Mesodermal cell (in vitro differentiated cells): Measurements from ENCODE around the gene FGD4.

Source experiments
- H3K27ac ChIP-seq: 2 replicates; pipeline ENCODE4 v1.7.0; 2013; ENCODE audit warnings: mild to moderate bottlenecking, low read depth, low read length, moderate library complexity; ENCODE audit not compliant: severe bottlenecking
- H3K36me3 ChIP-seq: 2 replicates; pipeline ENCODE4 v1.7.1; 2013; ENCODE audit warnings: mild to moderate bottlenecking, low read length, moderate library complexity; ENCODE audit not compliant: control insufficient read depth, insufficient read depth
- H3K4me1 ChIP-seq: one replicate; pipeline ENCODE4 v1.7.1; 2013; ENCODE audit warnings: mild to moderate bottlenecking, low read length; ENCODE audit not compliant: insufficient read depth, control insufficient read depth, poor library complexity, severe bottlenecking
- H3K4me3 ChIP-seq: 2 replicates; pipeline ENCODE4 v1.7.0; 2013; ENCODE audit warnings: low read length, control low read depth, mild to moderate bottlenecking; ENCODE audit not compliant: insufficient read depth, poor library complexity, severe bottlenecking; ENCODE audit errors: extremely low read depth
- H3K9me3 ChIP-seq: 2 replicates; pipeline ENCODE4 v1.7.1; 2013; ENCODE audit warnings: mild to moderate bottlenecking, low read length, moderate library complexity; ENCODE audit not compliant: control insufficient read depth
- WGBS, 2 experiments: methylation state at CpG; one replicate each; pipeline ENCODE4 v1.1.5; 2013; ENCODE audit warnings: missing lambda C conversion rate in 2 of 2; ENCODE audit not compliant: insufficient coverage in 2 of 2; 5-methylcytosine and 5-hydroxymethylcytosine counted together

Gene FGD4

GRCh38 chr12:32644431-32644830 lies 245.1 kb downstream of the FGD4 start:
- Histone ChIP-seq H3K9me3 (no peaks in the 10 kb centered on the region), H3K4me3 (no peak overlapping the region), H3K36me3 (peaks cover 4% of the 10 kb centered on the region), H3K4me1 (no peaks in the 10 kb centered on the region), H3K27ac (no peak overlapping the region)
- no CpG with 5 or more reads among the region's 2 CpGs for WGBS, 2 experiments

GRCh38 chr12:32647275-32647674 lies 247.9 kb downstream of the FGD4 start:
- H3K27ac ChIP-seq, result no peak overlapping the region
- no peaks in the 10 kb centered on the region for H3K9me3 ChIP-seq
- no peak overlapping the region for H3K4me3 ChIP-seq
- no peaks in the 10 kb centered on the region for H3K4me1 ChIP-seq
- WGBS, 2 experiments, result 92% methylated on average over 2 of the region's 3 CpGs
- no peaks in the 10 kb centered on the region for H3K36me3 ChIP-seq

- 0 to 50% methylated on average over 1 to 2 of the region's 2 CpGs for WGBS, 2 experiments
- no peaks in the 10 kb centered on the region for H3K36me3 ChIP-seq
- no peak overlapping the region for H3K27ac ChIP-seq
- H3K4me3 ChIP-seq, result no peak overlapping the region
- H3K4me1 ChIP-seq, result no peaks in the 10 kb centered on the region
- no peaks in the 10 kb centered on the region for H3K9me3 ChIP-seq
These were observed 251.2 kb downstream of the FGD4 start for GRCh38 chr12:32650508-32650907.

- H3K36me3 ChIP-seq, result no peaks in the 10 kb centered on the region
- WGBS, 2 experiments, result 85 to 92% methylated on average over 4 of the region's 5 CpGs
These were observed 252.0 kb downstream of the FGD4 start for GRCh38 chr12:32651151-32651955.

GRCh38 chr12:32651956-32652210 lies 252.5 kb downstream of the FGD4 start:
- Histone ChIP-seq H3K27ac (no peak overlapping the region), H3K4me3 (no peak overlapping the region), H3K36me3 (no peaks in the 10 kb centered on the region), H3K9me3 (no peaks in the 10 kb centered on the region), H3K4me1 (no peaks in the 10 kb centered on the region)
- WGBS, 2 experiments, result 88 to 90% methylated on average over 4 of the region's 4 CpGs

More at GRCh38 chr12:32651151-32651955, 252.0 kb downstream of the FGD4 start:
- no peaks in the 10 kb centered on the region for H3K4me1 ChIP-seq
- H3K9me3 ChIP-seq, result no peaks in the 10 kb centered on the region
- no peak overlapping the region for H3K4me3 ChIP-seq
- no peak overlapping the region for H3K27ac ChIP-seq

- Histone ChIP-seq H3K27ac (no peak overlapping the region), H3K9me3 (no peaks in the 10 kb centered on the region), H3K4me3 (no peak overlapping the region), H3K36me3 (no peaks in the 10 kb centered on the region), H3K4me1 (no peaks in the 10 kb centered on the region)
- 100% methylated on average over 1 of the region's 6 CpGs; no CpG with 5 or more reads in 1 of the 2 experiments for WGBS, 2 experiments
These were observed 260.6 kb downstream of the FGD4 start for GRCh38 chr12:32659908-32660440.

- Histone ChIP-seq H3K36me3 (no peaks in the 10 kb centered on the region), H3K4me1 (no peaks in the 10 kb centered on the region), H3K9me3 (no peaks in the 10 kb centered on the region), H3K4me3 (no peak overlapping the region), H3K27ac (no peak overlapping the region)
- WGBS, 2 experiments, result 88 to 91% methylated on average over 6 to 7 of the region's 7 CpGs
These were observed 262.3 kb downstream of the FGD4 start for GRCh38 chr12:32661706-32662105.

GRCh38 chr12:32662665-32663064 lies 263.3 kb downstream of the FGD4 start:
- H3K9me3 ChIP-seq, result no peaks in the 10 kb centered on the region
- no peaks in the 10 kb centered on the region for H3K4me1 ChIP-seq
- H3K4me3 ChIP-seq, result no peak overlapping the region
- no peak overlapping the region for H3K27ac ChIP-seq
- WGBS, 2 experiments, result 90% methylated on average over 2 of the region's 2 CpGs; no CpG with 5 or more reads in 1 of the 2 experiments
- H3K36me3 ChIP-seq, result no peaks in the 10 kb centered on the region

GRCh38 chr12:32666018-32666417 lies 266.7 kb downstream of the FGD4 start:
- H3K9me3 ChIP-seq, result peaks cover 17% of the 10 kb centered on the region
- 85 to 95% methylated on average over 4 to 10 of the region's 14 CpGs for WGBS, 2 experiments
- no peaks in the 10 kb centered on the region for H3K4me1 ChIP-seq
- no peaks in the 10 kb centered on the region for H3K36me3 ChIP-seq
- no peak overlapping the region for H3K27ac ChIP-seq
- H3K4me3 ChIP-seq, result no peak overlapping the region

- Histone ChIP-seq H3K36me3 (no peaks in the 10 kb centered on the region), H3K9me3 (peaks cover 17% of the 10 kb centered on the region), H3K4me3 (no peak overlapping the region), H3K27ac (no peak overlapping the region), H3K4me1 (no peaks in the 10 kb centered on the region)
- 86% methylated on average over 1 of the region's 1 CpG; no CpG with 5 or more reads in 1 of the 2 experiments for WGBS, 2 experiments
These were observed 270.2 kb downstream of the FGD4 start for GRCh38 chr12:32669584-32669983.
